Liver (tissue), 9 donors: ENCODE results near the gene SORBS2. TPM values are rescaled to one million over a fixed set of nuclear protein-coding genes. Genes with fewer than 3 reads are reported as not detected.

Experiments
- DNase-seq: peaks from one replicate; pipeline ENCODE4 v3.0.0-alpha.2; 2017; ENCODE audit warnings: low spot score
- H3K27ac ChIP-seq, 2 donors: one replicate each; pipeline ENCODE4 v1.7.0; 2013; ENCODE audit warnings: inconsistent platforms in 2 of 2, low read length in 2 of 2, control low read depth in 1 of 2, low read depth in 1 of 2, mild to moderate bottlenecking in 1 of 2
- H3K27me3 ChIP-seq, 4 donors: one replicate each; pipeline versions ENCODE4 v1.6.1 to v1.7.0; 2013; ENCODE audit warnings: low read length in 3 of 4, inconsistent platforms in 1 of 4, mild to moderate bottlenecking in 1 of 4, moderate library complexity in 1 of 4; ENCODE audit not compliant: control insufficient read depth in 4 of 4, insufficient read depth in 4 of 4
- H3K36me3 ChIP-seq, 4 donors: one replicate each; pipeline versions ENCODE4 v1.6.1 to v1.7.0; 2013; ENCODE audit warnings: low read length in 3 of 4, mild to moderate bottlenecking in 3 of 4, low read depth in 1 of 4, moderate library complexity in 1 of 4; ENCODE audit not compliant: control insufficient read depth in 4 of 4, insufficient read depth in 3 of 4
- H3K4me1 ChIP-seq, 4 donors: one replicate each; pipeline versions ENCODE4 v1.6.1 to v1.7.0; 2013; ENCODE audit warnings: low read length in 3 of 4, mild to moderate bottlenecking in 3 of 4, moderate library complexity in 1 of 4; ENCODE audit not compliant: control insufficient read depth in 4 of 4, insufficient read depth in 4 of 4
- H3K4me3 ChIP-seq, 3 donors: one replicate each; pipeline versions ENCODE4 v1.6.1 to v1.7.0; 2013; ENCODE audit warnings: low read length in 3 of 3, control low read depth in 1 of 3, low read depth in 1 of 3, mild to moderate bottlenecking in 1 of 3
- H3K9ac ChIP-seq, 2 donors: one replicate each; pipeline ENCODE4 v1.7.0; 2013; ENCODE audit warnings: low read length in 2 of 2, mild to moderate bottlenecking in 2 of 2, moderate library complexity in 2 of 2, control low read depth in 1 of 2, low read depth in 1 of 2
- H3K9me3 ChIP-seq, 4 donors: one replicate each; pipeline versions ENCODE4 v1.6.1 to v1.7.0; 2013; ENCODE audit warnings: low read length in 3 of 4; ENCODE audit not compliant: control insufficient read depth in 4 of 4
- CTCF ChIP-seq: fragments of 150-350 bp; IDR thresholded peaks from 2 replicates; pipeline ENCODE4 v1.5.1; 2017; ENCODE audit warnings: improper control_type of control experiment, low read depth, low read length; ENCODE audit not compliant: missing input control
- EGR1 ChIP-seq, 2 donors: IDR thresholded peaks; 2 replicates each; pipeline ENCODE4 v1.6.1; 2016 to 2018; ENCODE audit warnings: antibody characterized with exemption in 2 of 2, low read depth in 2 of 2
- HNF4G ChIP-seq: IDR thresholded peaks from 2 replicates; pipeline ENCODE4 v1.6.1; 2016; ENCODE audit warnings: antibody characterized with exemption
- JUND ChIP-seq, 2 donors: IDR thresholded peaks; 2 replicates each; pipeline ENCODE4 v1.6.1; 2016; ENCODE audit warnings: antibody characterized with exemption in 2 of 2
- RAD21 ChIP-seq, 2 donors: IDR thresholded peaks; 2 replicates each; pipeline ENCODE4 v1.6.1; 2016; ENCODE audit warnings: antibody characterized with exemption in 2 of 2, mild to moderate bottlenecking in 2 of 2
- REST ChIP-seq: IDR thresholded peaks from 2 replicates; pipeline ENCODE4 v1.6.1; 2016; ENCODE audit warnings: antibody characterized with exemption, mild to moderate bottlenecking
- RXRA ChIP-seq, 2 donors: IDR thresholded peaks; 2 replicates each; pipeline ENCODE4 v1.6.1; 2017 to 2018; ENCODE audit warnings: antibody characterized with exemption in 2 of 2, mild to moderate bottlenecking in 1 of 2
- SP1 ChIP-seq: IDR thresholded peaks from 2 replicates; pipeline ENCODE4 v1.6.1; 2018; ENCODE audit warnings: antibody characterized with exemption, mild to moderate bottlenecking
- TAF1 ChIP-seq: conservative IDR thresholded peaks from 2 replicates; pipeline ENCODE4 v1.6.1; 2016; ENCODE audit warnings: antibody characterized with exemption, mild to moderate bottlenecking
- YY1 ChIP-seq: IDR thresholded peaks from 2 replicates; pipeline ENCODE4 v1.6.1; 2016; ENCODE audit warnings: antibody characterized with exemption, mild to moderate bottlenecking
- ZBTB33 ChIP-seq: IDR thresholded peaks from 2 replicates; pipeline ENCODE4 v1.6.1; 2016; ENCODE audit warnings: antibody characterized with exemption
- WGBS: extraction: QIAGEN DNeasy Blood & Tissue Kit; methylation state at CpG from one replicate; pipeline ENCODE4 v1.1.7; 2013; 5-methylcytosine and 5-hydroxymethylcytosine counted together
- polyA plus RNA-seq, 2 donors: library from polyadenylated mRNA; stranded (reverse) in 1 of 2; unstranded in 1 of 2; fragments of 200-250 nt in 1 of 2; fragments of >200 nt in 1 of 2; fragmentation: Nextera tagmentation in 1 of 2; extraction: Ambion mirVana in 1 of 2; gene quantifications; one replicate each; pipeline versions ENCODE4 v1.2.1 to v1.2.3, GENCODE V29; 2013 to 2015
- total RNA-seq, 2 donors: library from RNA; depleted of rRNA; stranded (reverse); fragments of >200 nt; gene quantifications; one replicate each; pipeline ENCODE4 v1.2.3, GENCODE V29; 2014
- TF ChIP-seq, protein P1 (sequence below): IDR thresholded peaks from 2 replicates; pipeline ENCODE4 v1.6.1; 2016; ENCODE audit warnings: antibody characterized with exemption
- TF ChIP-seq, protein P2 (sequence below): IDR thresholded peaks from 2 replicates; pipeline ENCODE4 v1.6.1; 2016; ENCODE audit warnings: antibody characterized with exemption
- donor health status: healthy.
- donor health status: healthy.
- donor health status: healthy.
- donor health status: healthy.
- donor health status: healthy.

The SORBS2 gene
- total and polyA plus RNA-seq, 4 donors = 23.3 to 136 (median 59.6) TPM

DNA sequence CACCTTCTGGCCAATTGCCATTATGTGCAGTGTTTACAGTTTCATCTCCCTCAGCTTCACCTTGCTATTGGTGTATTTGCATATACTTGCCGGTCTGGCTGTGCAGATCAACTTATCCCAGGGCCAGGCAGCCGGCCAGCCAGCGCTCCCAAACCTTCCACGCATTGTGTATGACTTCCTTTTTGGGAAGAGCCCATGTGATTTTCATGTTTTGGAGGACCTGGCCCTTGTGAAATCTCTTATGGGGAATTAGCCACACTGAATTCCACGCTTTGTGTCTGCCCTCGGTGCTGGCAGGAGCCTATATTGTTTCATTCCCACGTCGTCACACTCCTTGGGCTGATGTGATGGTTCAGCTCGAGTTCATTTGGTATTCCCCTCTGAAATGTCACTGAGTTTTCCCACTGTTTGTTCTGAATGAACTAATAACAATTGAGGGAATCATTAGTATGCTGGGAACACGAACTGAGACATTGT is 270.7 kb downstream of the SORBS2 start:
- Histone ChIP-seq H3K27ac (no peak overlapping the region), H3K27me3 (peaks cover 0 to 2% (median 0%) of the 10 kb centered on the region in 4 donors)
- DNase-seq = no peak

DNA sequence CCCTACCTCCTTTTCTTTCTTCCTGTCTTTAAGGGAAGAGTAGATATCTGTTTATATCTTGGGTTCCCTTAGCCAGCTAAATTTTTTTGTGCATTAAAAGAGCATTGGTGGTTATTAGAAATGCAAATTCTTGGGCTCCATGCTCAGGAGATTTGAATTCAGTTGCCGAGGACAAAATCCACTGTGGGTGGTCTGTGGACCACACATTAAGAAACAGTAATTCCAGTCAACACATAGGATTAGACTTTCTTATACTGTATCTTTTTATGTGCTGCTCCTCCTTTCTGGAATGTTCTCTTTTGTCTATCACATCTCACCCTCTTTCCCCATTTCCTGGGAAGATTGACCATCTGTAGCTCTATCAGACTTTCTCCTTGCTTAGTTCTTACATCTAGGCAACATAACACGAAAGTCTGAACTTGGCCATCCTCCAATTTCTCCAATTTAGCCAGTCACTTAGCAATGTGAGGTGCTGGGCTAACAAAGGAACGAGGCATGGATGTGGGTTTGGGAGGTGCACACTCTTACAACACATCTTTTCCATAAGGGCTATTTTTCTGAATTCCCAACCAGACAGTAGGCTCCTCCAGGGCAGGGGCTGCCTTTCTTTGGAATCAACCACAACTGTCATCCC is 271.4 kb downstream of the SORBS2 start:
- H3K36me3 ChIP-seq = no peaks in the 10 kb centered on the region
- no peak for DNase-seq
- H3K9ac ChIP-seq = no peak overlapping the region
- no peak overlapping the region for H3K4me3 ChIP-seq
- peaks cover 0 to 6% (median 0%) of the 10 kb centered on the region in 4 donors for H3K27me3 ChIP-seq
- no peaks in the 10 kb centered on the region for H3K9me3 ChIP-seq
- peaks cover 0 to 5% (median under 1%) of the 10 kb centered on the region in 4 donors for H3K4me1 ChIP-seq
- WGBS = 64% methylated on average over 3 of the region's 3 CpGs
- H3K27ac ChIP-seq = no peak overlapping the region
- TF ChIP-seq YY1 (no peak), HNF4G (no peak), RXRA (IDR thresholded peaks at IDR 0.05) (no peak), REST (no peak), TAF1 (no peak), RAD21 (IDR thresholded peaks at IDR 0.05) (no peak), EGR1 (IDR thresholded peaks at IDR 0.05; ENCODE audit: low read depth in 2 of 2) (no peak), ZBTB33 (no peak), JUND (IDR thresholded peaks at IDR 0.05) (no peak)
- TF ChIP-seq, protein P1, sequence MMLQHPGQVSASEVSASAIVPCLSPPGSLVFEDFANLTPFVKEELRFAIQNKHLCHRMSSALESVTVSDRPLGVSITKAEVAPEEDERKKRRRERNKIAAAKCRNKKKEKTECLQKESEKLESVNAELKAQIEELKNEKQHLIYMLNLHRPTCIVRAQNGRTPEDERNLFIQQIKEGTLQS = no peak
- TF ChIP-seq, protein P2, sequence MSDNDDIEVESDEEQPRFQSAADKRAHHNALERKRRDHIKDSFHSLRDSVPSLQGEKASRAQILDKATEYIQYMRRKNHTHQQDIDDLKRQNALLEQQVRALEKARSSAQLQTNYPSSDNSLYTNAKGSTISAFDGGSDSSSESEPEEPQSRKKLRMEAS = no peak

More for the DNA sequence above, 270.7 kb downstream of the SORBS2 start:
- Histone ChIP-seq H3K36me3 (no peaks in the 10 kb centered on the region), H3K4me3 (no peak overlapping the region), H3K4me1 (peaks cover 0 to under 1% (median 0%) of the 10 kb centered on the region in 4 donors), H3K9ac (no peak overlapping the region), H3K9me3 (no peaks in the 10 kb centered on the region)
- TF ChIP-seq, protein P1 = no peak
- TF ChIP-seq CTCF (no peak), HNF4G (no peak), TAF1 (no peak), RXRA (IDR thresholded peaks at IDR 0.05) (no peak), SP1 (no peak), ZBTB33 (no peak), EGR1 (IDR thresholded peaks at IDR 0.05; ENCODE audit: low read depth in 2 of 2) (no peak)
- WGBS = 59% methylated on average over 10 of the region's 10 CpGs
